Measurements from ENCODE around the gene DAAM2.

- TF ChIP-seq JUND (IDR thresholded peaks at IDR 0.05) (no peak), HNF4A (conservative IDR thresholded peaks at IDR 0.05) (no peak), GABPA (IDR thresholded peaks at IDR 0.05 in 1 of 2, conservative IDR thresholded peaks at IDR 0.05 in 1 of 2) (no peak), YY1 (IDR thresholded peaks at IDR 0.05) (no peak), TAF1 (conservative IDR thresholded peaks at IDR 0.05) (no peak), HNF4G (IDR thresholded peaks at IDR 0.05) (no peak), RXRA (IDR thresholded peaks at IDR 0.05) (no peak), CTCF (IDR thresholded peaks at IDR 0.05; ENCODE audit: low read depth, low read length, missing input control) (no peak)
These were observed 125.2 kb downstream of the DAAM2 start for GRCh38 chr6:39917329-39917728.

Measured in liver (tissue), 3 donors.